GM18519 (cell line): ENCODE data around the gene ZP3.
"Not testable (repeated sequence)": the region's sequence is repeated elsewhere in the genome, so short reads cannot be mapped to it uniquely, and the experiment has no call there.

Experiments
- ATAC-seq: cut with Tn5 transposase; IDR thresholded peaks from one replicate; pipeline ENCODE4 v1.9.1; 2021; ENCODE audit warnings: mild to moderate bottlenecking, moderate library complexity; ENCODE audit not compliant: unreplicated experiment, low FRiP score

Gene ZP3

GRCh38 chr7:76439120-76439888 lies 14.6 kb downstream of the ZP3 start:
- ATAC-seq: not testable (repeated sequence)

DNA sequence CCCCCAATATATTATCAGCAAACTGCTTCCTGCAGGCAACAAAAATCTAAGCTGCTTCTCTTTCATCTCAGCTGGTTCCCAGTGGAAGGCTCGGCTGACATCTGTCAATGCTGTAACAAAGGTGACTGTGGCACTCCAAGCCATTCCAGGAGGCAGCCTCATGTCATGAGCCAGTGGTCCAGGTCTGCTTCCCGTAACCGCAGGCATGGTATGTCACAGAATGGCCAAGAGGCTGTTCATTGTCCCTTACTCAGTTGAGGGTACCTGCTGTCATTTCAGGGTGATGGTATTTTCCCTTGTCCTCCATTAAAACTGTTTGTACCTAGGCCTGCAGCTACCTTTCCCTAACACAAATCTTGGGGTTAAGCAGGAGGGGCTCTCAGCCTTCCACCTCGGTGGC lies 15.7 kb downstream of the ZP3 start:
- not testable (repeated sequence) for ATAC-seq

DNA sequence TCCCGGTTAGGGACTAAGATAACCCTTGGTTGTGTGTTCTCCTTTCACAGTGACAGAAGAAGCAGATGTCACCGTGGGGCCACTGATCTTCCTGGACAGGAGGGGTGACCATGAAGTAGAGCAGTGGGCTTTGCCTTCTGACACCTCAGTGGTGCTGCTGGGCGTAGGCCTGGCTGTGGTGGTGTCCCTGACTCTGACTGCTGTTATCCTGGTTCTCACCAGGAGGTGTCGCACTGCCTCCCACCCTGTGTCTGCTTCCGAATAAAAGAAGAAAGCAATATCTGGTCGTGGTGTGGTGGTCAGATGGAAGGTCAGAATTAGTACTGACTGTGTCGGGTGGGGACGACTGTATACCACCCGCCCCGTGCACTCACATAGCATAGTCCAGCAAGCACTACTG lies 17.0 kb downstream of the ZP3 start:
- ATAC-seq: not testable (repeated sequence)

DNA sequence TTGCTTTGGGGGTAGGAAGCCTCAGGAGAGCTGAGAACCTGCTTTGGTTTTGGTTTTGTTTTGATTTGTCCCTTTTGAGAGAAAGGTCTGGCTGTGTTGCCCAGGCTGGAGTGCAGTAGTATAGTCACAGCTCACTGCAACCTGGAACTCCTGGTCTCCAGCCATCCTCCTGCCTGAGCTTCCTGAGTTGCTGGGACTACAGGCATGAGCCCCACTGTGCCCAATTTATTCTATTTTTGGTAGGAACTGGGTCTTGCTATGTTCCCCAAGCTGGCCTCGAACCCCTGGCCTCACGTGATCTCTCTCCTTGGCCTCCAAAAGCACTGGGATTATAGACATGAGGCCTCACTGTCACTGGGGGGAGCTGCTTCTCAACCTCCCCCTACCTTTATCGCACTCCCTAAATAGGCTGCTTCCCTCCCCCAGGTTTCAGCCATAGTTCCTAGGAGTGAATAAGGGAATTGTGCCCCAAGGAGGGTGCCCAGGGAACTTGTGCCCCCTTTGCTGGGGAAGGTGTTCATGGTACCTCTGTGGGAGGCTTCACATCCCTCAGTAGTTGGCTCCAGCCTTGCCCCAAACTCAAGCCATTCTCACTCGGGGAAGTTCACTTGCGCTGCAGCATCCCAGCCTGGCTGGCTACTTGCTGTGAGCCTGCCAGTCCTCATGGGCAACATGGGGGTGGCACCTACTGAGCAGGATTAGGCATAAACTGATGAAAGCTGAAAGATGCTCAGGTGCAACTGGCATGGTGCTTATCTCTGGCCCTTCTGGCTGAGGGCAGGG lies 18.1 kb downstream of the ZP3 start:
- not testable (repeated sequence) for ATAC-seq

DNA sequence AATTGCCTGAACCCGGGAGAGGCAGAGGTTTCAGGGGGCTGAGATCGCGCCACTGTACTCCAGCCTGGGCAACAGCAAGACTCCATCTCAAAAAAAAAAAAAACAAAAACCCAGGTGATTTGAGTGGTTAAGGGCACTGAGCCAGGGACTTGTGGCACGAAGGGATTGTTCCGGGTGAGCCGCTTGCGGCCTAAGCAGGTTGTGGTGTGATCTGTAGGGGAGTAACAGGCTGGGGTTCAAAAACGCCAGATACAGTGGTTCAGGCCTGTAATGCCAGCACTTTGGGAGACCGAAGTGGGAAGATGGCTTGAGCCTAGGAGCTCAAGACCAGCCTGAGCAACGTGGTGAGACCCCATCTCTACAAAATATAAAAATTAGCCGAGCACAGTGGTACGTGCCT lies 19.1 kb downstream of the ZP3 start:
- ATAC-seq: not testable (repeated sequence)

GRCh38 chr7:76445577-76446008 lies 20.8 kb downstream of the ZP3 start:
- ATAC-seq: peak; percentile 87

- ATAC-seq: not testable (repeated sequence)
Observed at GRCh38 chr7:76457017-76457416, 32.3 kb downstream of the ZP3 start.

GRCh38 chr7:76458504-76458903 lies 33.8 kb downstream of the ZP3 start:
- not testable (repeated sequence) for ATAC-seq

- ATAC-seq: not testable (repeated sequence)
Observed at GRCh38 chr7:76460767-76461166, 36.0 kb downstream of the ZP3 start.

GRCh38 chr7:76461464-76462101 lies 36.8 kb downstream of the ZP3 start, which contains the start of gene DTX2:
DTX2 (plus strand) TSS chr7:76461709; CDS start chr7:76480510, 18,801 bp downstream.
- peak; percentile 96 for ATAC-seq

GRCh38 chr7:76462271-76462882 lies 37.6 kb downstream of the ZP3 start:
- ATAC-seq: not testable (repeated sequence)

GRCh38 chr7:76464959-76465358 lies 40.2 kb downstream of the ZP3 start:
- not testable (repeated sequence) for ATAC-seq

DNA sequence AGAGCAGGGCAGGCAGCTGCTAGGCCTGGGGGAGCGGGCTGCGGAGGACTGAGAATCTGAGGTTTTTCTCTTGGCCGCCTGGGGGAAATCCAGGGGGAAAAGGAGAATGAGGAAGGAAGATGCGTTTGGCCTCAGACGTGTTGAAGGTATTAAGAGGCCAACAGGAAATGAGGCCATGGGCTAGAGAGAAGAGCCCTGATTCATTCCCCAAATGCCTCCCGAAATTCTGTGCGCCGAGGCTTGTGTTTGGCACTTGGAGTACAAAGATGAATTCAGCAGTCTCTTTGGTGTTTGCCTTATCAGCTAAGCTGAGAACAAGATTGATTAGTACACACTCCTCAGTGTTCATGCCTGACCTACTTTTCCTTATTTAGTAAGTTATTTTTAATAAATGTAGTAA lies 41.2 kb downstream of the ZP3 start:
- ATAC-seq: not testable (repeated sequence)

DNA sequence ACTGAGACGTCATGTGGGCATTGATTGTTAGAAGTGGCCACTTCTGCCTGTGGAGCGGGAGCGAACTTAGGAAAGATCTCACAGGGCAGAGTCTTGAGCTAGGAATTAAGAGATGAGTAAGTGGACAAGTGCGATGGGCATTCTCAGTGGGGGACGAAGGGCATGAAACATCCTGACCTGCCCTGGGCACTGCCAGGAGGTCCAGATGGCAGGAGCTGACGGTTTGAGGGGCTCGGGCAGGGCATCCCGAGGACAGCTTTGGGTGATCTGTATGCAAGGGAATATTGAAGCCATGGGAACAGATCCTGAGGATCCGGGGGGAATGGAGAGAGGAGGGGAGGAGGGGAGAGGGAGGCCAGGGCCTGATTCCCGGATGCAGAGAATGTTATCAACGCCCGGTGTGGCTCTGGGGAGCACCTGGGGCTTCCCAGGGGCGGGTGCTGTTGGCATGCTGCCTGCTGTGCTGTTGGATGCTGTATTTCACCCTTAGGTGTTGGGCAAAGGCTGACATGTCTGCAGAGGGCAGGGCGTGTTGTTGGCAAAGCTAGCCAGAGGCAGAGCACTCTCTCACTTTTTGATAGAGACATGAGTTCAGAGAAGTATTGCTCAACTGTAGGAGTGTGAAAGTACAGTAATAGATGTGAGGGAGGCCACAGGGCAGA lies 43.1 kb downstream of the ZP3 start:
- not testable (repeated sequence) for ATAC-seq

DNA sequence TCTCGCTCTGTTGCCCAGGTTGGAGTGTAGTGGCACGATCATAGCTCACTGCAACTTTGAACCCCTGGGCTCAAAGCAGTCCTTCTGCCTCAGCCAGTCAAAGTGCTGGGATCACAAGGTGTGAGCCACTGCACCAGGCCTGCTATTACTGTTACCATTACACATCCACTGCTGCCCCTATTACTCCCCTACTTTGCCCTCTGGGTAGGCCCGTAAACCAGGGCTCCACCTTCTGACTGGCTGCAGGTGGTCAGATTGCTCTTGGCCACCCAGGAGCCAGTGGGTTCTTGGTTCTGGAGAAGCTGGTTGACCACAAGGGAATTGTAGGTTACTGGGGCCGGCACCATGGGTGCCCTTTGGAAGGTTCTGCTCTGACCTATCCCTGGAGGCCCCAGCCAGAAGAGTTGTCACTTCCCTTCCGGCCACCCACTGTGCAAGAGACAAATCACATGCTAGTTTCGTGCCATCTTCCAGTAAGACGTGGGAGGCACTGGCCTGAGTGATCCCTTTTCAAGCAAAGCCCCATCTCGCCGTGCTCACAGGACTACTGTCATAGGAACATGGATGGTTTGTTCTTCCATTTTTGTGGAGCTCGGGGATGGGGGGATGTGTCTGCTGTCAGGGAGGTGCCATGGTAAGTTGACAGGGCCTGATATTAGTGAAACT lies 46.9 kb downstream of the ZP3 start:
- not testable (repeated sequence) for ATAC-seq

DNA sequence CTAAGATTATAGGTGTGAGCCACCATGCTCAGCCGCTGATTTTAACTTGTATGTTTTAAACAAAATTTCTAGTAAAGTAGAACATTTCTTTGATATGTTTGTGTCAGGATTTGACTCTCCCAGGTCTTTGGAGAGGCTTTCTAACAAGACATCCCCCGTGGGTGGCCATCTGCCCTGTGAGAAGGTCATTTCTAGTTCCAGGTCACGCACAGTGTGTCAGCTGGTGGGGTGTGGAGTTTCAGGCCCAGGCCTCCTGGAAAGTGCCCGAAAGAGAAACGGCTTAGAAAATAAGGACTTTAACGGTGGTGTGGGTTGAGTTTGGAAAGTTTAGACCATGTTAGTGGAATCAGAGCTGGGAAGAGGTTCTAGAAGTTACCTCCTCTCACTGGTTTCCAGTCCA lies 48.3 kb downstream of the ZP3 start:
- ATAC-seq: not testable (repeated sequence)

GRCh38 chr7:76476280-76476679 lies 51.5 kb downstream of the ZP3 start:
- ATAC-seq: not testable (repeated sequence)

DNA sequence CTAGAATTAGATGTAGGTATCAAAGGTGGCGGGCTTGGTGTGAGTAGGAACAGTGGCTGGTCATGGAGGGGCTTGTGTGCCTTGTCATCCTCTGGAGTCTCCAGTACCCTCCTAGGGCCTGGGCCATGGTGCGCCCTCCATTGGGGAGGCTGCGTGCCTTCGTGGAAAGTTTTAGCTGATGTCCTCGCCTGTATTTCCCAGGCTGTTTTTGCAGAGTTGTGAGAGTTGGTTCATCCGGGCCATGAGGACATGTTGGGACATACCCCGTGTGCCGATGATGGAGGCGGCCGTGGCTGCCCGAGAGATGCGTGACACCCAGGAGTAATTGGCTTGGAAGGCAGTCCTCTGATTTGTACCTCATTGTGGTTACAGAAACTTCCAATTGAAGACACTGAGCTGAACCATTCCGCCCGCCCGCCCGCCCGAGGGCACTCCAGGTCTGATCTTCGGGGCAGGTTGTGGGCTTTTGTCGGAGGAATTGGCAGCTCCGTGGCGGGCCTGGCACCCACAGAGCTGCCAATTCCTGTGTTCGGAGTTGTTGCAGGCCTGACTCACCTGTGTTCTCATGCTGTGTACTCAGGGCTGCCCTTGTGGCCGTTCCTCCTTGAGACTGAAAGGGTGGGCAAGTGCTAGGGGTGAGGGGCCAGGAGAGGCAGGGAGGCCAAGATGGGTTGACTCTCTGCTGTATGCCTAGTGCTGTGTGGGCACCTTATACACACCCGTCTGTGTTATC lies 52.2 kb downstream of the ZP3 start:
- not testable (repeated sequence) for ATAC-seq

GRCh38 chr7:76479628-76480027 lies 54.9 kb downstream of the ZP3 start:
- ATAC-seq: not testable (repeated sequence)
